SJSA1 (cell line): Measurements from ENCODE around the gene CLTB. TPM values are rescaled to one million over a fixed set of nuclear protein-coding genes. Genes with fewer than 3 reads are reported as not detected.
A peak's percentile ranks its signal among the peaks of the same experiment; 100 is the strongest.

ENCODE experiments used
- DNase-seq, 2 experiments: peaks; one replicate each; pipeline ENCODE4 v3.0.0-alpha.2; 2015 to 2020; ENCODE audit warnings: low spot score in 2 of 2, low read depth in 1 of 2
- H3K27ac ChIP-seq: fragments of 250-450 bp; sonication (Bioruptor Pico); 2 replicates; pipeline ENCODE4 v1.5.1; 2020; ENCODE audit warnings: mild to moderate bottlenecking, moderate library complexity
- H3K27me3 ChIP-seq: fragments of 250-450 bp; sonication (Bioruptor Pico); replicated peaks from 2 replicates; pipeline ENCODE4 v1.5.1; 2020; ENCODE audit warnings: mild to moderate bottlenecking, moderate library complexity
- H3K36me3 ChIP-seq: fragments of 250-450 bp; sonication (Bioruptor Pico); 2 replicates; pipeline ENCODE4 v1.5.1; 2020; ENCODE audit warnings: mild to moderate bottlenecking
- H3K4me1 ChIP-seq: fragments of 250-450 bp; sonication (Bioruptor Pico); replicated peaks from 2 replicates; pipeline ENCODE4 v1.6.1; 2021; ENCODE audit warnings: mild to moderate bottlenecking
- H3K4me3 ChIP-seq: fragments of 250-450 bp; sonication (Bioruptor Pico); 2 replicates; pipeline ENCODE4 v1.5.1; 2020; ENCODE audit warnings: mild to moderate bottlenecking
- H3K9me3 ChIP-seq: fragments of 250-450 bp; sonication (Bioruptor Pico); replicated peaks from 2 replicates; pipeline ENCODE4 v1.5.1; 2020; ENCODE audit warnings: mild to moderate bottlenecking
- total RNA-seq: library from RNA; depleted of rRNA; stranded (reverse); fragments of >200 nt; shearing (Covaris generic); gene quantifications from 2 replicates; pipeline ENCODE4 v1.2.3, GENCODE V29; 2014

Gene CLTB
- total RNA-seq, 1 experiment from 2014 or later = 206 TPM

DNA sequence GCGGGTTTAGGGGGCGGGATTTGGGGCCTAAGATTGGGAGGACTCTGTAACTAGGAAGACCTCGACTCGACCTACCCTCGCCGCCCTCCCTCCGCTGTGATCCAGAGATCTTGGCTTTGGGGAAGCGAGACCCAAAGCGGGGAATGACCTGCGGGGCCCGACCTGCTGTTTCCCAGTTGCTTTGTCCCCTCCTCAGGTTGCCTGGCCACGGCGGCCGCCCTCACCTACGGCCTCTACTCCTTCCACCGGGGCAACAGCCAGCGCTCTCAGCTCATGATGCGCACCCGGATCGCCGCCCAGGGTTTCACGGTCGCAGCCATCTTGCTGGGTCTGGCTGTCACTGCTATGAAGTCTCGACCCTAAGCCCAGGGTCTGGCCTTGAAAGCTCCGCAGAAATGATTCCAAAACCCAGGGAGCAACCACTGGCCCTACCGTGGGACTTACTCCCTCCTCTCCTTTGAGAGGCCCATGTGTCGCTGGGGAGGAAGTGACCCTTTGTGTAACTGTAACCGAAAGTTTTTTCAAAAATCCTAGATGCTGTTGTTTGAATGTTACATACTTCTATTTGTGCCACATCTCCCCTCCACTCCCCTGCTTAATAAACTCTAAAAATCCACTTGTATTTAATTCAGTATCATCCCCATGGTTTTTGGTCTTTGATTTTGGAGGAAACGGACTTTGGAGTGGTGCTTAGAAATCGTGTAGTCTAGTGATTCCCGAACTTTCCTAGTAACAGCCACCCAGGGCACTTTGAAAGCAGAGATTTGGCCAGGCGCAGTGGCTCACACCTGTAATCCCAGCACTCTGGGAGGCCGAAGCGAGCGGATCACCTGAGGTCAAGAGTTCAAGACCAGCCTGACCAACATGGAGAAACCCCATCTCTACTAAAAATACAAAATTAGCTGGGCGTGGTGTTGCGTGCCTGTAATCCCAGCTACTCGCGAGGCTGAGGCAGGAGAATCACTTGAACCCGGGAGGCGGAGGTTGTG is 26.9 kb downstream of the CLTB start:
- Histone ChIP-seq H3K4me3 (peak overlapping the region; percentile 55), H3K4me1 (peaks cover 14% of the 10 kb centered on the region), H3K27ac (peak overlapping the region; percentile 58), H3K27me3 (no peaks in the 10 kb centered on the region), H3K9me3 (no peaks in the 10 kb centered on the region), H3K36me3 (peaks cover 84% of the 10 kb centered on the region)
- no peak for DNase-seq

DNA sequence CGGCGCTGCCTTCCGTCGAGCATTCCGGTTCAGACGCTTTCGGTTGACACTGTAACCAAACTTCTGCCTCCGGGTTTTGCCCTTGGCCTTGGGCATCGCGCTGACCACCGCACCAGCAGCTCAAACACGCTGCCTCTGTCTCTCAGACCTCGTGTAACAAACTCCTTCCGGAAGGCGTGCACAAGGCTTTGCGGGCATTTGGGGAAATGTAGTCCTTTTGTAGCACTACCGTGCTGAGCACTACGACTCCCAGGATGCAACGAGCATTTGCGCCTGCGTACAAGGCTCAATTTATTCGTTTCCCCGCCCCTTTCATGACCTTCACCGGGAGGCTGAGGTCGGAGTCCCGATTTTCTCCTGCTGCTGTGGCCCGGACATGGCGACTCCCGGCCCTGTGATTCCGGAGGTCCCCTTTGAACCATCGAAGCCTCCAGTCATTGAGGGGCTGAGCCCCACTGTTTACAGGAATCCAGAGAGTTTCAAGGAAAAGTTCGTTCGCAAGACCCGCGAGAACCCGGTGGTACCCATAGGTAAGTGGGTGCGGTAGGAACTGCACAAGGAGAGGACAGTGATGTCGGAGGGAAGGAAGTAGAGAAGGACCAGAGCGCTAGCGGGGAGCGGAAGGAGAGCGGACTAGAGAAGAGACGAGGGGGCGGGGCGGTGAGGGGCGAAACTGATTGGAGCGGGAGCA is 27.8 kb downstream of the CLTB start, which contains the start of the genes HIGD2A and NOP16:
Gene HIGD2A, plus strand, starts transcription at position 308 of the 691 bp plus-strand sequence. Its CDS starts 69 bp downstream, at position 377.
Gene NOP16, minus strand, starts transcription at position 155 of the 691 bp plus-strand sequence. Its CDS starts 59 bp downstream, at position 96.
- H3K36me3 ChIP-seq = peaks cover 84% of the 10 kb centered on the region
- H3K4me3 ChIP-seq = peak within 1 kb of the TSS; percentile 55
- H3K9me3 ChIP-seq = no peaks in the 10 kb centered on the region
- H3K27ac ChIP-seq = peak within 1 kb of the TSS; percentile 67
- H3K27me3 ChIP-seq = no peaks in the 10 kb centered on the region
- H3K4me1 ChIP-seq = peaks cover 14% of the 10 kb centered on the region
- DNase-seq = peak; percentile 100

- H3K27ac ChIP-seq = peak overlapping the region; percentile 67
- H3K4me3 ChIP-seq = peak overlapping the region; percentile 55
- peaks cover 84% of the 10 kb centered on the region for H3K36me3 ChIP-seq
- DNase-seq = no peak
- H3K4me1 ChIP-seq = peaks cover 14% of the 10 kb centered on the region
- H3K9me3 ChIP-seq = no peaks in the 10 kb centered on the region
- H3K27me3 ChIP-seq = no peaks in the 10 kb centered on the region
Observed at GRCh38 chr5:176388003-176388443, 28.3 kb downstream of the CLTB start.

- Histone ChIP-seq H3K4me1 (peaks cover 14% of the 10 kb centered on the region), H3K4me3 (peak overlapping the region; percentile 55), H3K36me3 (peaks cover 84% of the 10 kb centered on the region), H3K27ac (peak overlapping the region; percentile 67; the same call in 1 of the 2 replicates), H3K27me3 (no peaks in the 10 kb centered on the region), H3K9me3 (no peaks in the 10 kb centered on the region)
- no peak for DNase-seq
Observed at GRCh38 chr5:176387384-176387925, 28.9 kb downstream of the CLTB start.

DNA sequence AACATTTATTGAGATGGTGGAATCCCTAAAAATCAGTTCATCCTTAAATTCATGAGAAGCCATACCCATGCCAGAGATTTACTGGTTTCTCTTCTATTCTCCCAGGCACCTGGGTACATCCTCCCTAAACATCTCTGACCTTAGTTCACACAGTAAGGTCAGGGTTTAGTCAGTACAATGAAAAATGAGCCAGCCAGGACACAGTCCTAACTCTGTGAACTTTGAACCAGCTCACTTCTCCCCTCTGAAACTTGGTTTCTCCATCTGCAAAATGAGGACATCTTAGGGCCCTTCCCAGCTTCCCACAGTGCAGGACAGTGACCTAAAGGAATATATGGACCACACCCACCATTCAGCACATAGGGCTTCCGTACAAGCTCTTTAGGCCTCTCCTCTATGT is 29.8 kb downstream of the CLTB start:
- Histone ChIP-seq H3K36me3 (peaks cover 84% of the 10 kb centered on the region), H3K4me3 (no peak overlapping the region)

DNA sequence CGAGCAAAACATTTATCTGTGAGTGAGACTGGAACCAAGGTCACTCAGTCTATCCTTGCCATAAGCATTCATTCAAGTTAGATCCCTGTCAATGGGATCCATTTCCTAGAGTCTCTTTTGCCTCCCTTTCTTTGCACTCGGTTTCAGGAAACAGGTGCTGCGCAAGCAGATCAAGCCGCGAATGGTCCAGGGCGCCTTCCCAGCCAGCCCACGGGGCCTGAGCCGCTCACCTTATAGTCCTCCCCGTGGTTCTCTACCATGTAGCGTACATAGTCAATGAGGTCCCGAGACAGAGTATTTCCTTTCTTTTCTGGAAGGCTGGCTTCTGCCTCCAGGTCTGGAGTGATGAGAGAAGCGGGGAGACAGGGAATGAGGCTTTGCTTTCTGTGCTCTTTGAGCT is 31.3 kb downstream of the CLTB start:
- Histone ChIP-seq H3K27me3 (no peaks in the 10 kb centered on the region), H3K4me3 (no peak overlapping the region), H3K9me3 (no peaks in the 10 kb centered on the region), H3K27ac (no peak overlapping the region), H3K4me1 (peaks cover 14% of the 10 kb centered on the region), H3K36me3 (peaks cover 81% of the 10 kb centered on the region)
- no peak for DNase-seq

More for the DNA sequence above, 29.8 kb downstream of the CLTB start:
- Histone ChIP-seq H3K27ac (no peak overlapping the region), H3K9me3 (no peaks in the 10 kb centered on the region), H3K4me1 (peaks cover 14% of the 10 kb centered on the region), H3K27me3 (no peaks in the 10 kb centered on the region)
- DNase-seq = no peak

GRCh38 chr5:176384366-176384930 is 31.9 kb downstream of the CLTB start:
- no peak for DNase-seq
- H3K27ac ChIP-seq = no peak overlapping the region

GRCh38 chr5:176383961-176384360 is 32.4 kb downstream of the CLTB start:
- Histone ChIP-seq H3K27ac (no peak overlapping the region), H3K9me3 (no peaks in the 10 kb centered on the region), H3K36me3 (peaks cover 83% of the 10 kb centered on the region), H3K4me3 (no peak overlapping the region), H3K27me3 (no peaks in the 10 kb centered on the region), H3K4me1 (peaks cover 9% of the 10 kb centered on the region)
- no peak for DNase-seq

More at GRCh38 chr5:176384366-176384930, 31.9 kb downstream of the CLTB start:
- no peak overlapping the region for H3K4me3 ChIP-seq
- H3K4me1 ChIP-seq = peaks cover 9% of the 10 kb centered on the region
- no peaks in the 10 kb centered on the region for H3K9me3 ChIP-seq
- H3K27me3 ChIP-seq = no peaks in the 10 kb centered on the region
- peaks cover 82% of the 10 kb centered on the region for H3K36me3 ChIP-seq

- Histone ChIP-seq H3K9me3 (no peaks in the 10 kb centered on the region), H3K27ac (no peak overlapping the region), H3K4me1 (peaks cover 9% of the 10 kb centered on the region), H3K4me3 (no peak overlapping the region), H3K36me3 (peaks cover 84% of the 10 kb centered on the region), H3K27me3 (no peaks in the 10 kb centered on the region)
- no peak for DNase-seq
Observed at GRCh38 chr5:176383248-176383905, 33.0 kb downstream of the CLTB start.

- H3K27me3 ChIP-seq = no peaks in the 10 kb centered on the region
- H3K27ac ChIP-seq = no peak overlapping the region
- no peak overlapping the region for H3K4me3 ChIP-seq
- H3K9me3 ChIP-seq = no peaks in the 10 kb centered on the region
- DNase-seq = no peak
- peaks cover 8% of the 10 kb centered on the region for H3K4me1 ChIP-seq
- peaks cover 80% of the 10 kb centered on the region for H3K36me3 ChIP-seq
Observed at GRCh38 chr5:176382721-176383120, 33.6 kb downstream of the CLTB start.

DNA sequence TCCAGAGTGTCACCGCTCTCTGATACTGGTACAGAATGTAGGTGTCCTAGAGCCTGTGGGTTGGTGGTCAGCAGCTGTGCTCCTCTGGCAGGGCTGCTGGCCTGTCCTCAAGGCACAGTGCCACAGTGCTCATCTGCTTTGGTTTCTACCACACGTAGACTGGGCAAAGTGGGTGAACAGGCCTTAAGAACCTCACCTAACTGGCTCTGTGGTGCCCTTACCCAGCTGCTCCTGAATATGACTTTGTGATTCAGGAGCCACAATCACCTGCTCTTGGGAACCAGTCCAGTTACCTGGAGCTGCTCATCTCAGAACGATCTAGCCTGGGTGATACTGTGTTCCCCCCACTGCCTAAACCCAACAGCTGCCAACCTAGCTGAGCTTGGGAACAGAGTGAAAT is 34.4 kb downstream of the CLTB start:
- DNase-seq = no peak
- Histone ChIP-seq H3K27me3 (no peaks in the 10 kb centered on the region), H3K4me1 (peaks cover under 1% of the 10 kb centered on the region), H3K27ac (no peak overlapping the region), H3K4me3 (no peak overlapping the region), H3K9me3 (no peaks in the 10 kb centered on the region), H3K36me3 (peaks cover 74% of the 10 kb centered on the region)

- no peak overlapping the region for H3K27ac ChIP-seq
- H3K36me3 ChIP-seq = peaks cover 70% of the 10 kb centered on the region
- H3K9me3 ChIP-seq = no peaks in the 10 kb centered on the region
- no peaks in the 10 kb centered on the region for H3K4me1 ChIP-seq
- H3K27me3 ChIP-seq = no peaks in the 10 kb centered on the region
- no peak for DNase-seq
- no peak overlapping the region for H3K4me3 ChIP-seq
Observed at GRCh38 chr5:176381423-176381822, 34.9 kb downstream of the CLTB start.

DNA sequence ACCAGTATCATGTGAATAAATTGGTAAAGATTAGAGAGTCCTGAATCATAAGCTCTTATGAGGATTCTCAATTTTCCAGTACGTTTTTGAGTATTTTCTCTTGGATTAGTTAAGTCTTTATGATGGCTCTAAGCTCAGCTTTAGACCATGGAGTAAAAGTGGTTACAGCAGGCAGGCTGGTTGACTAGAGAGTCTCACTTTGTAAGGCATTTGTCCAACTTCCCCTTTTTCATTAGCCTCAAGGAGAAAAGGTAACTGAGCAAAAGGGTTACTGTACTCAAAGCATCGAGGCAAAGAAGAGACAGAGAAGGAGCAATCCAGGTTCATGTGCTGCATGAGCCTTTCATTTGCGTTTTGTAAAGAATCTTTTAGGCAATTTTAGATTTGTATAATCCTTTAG is 36.5 kb downstream of the CLTB start:
- Histone ChIP-seq H3K27ac (no peak overlapping the region), H3K36me3 (peaks cover 54% of the 10 kb centered on the region), H3K4me1 (no peaks in the 10 kb centered on the region), H3K4me3 (no peak overlapping the region), H3K27me3 (no peaks in the 10 kb centered on the region), H3K9me3 (no peaks in the 10 kb centered on the region)
- no peak for DNase-seq
